ENCODE measurements around the gene KNTC1. TPM values are rescaled to one million over a fixed set of nuclear protein-coding genes. Genes with fewer than 3 reads are reported as not detected.

The KNTC1 gene
- total RNA-seq, 1 donor from 2014 or later, result 64.0 TPM

- Mint-ChIP-seq H3K27ac (no peak overlapping the region), H3K4me3 (no peak overlapping the region), H3K36me3 (ENCODE audit: low read depth) (peaks cover 64% of the 10 kb centered on the region), H3K9me3 (no peaks in the 10 kb centered on the region), H3K27me3 (no peaks in the 10 kb centered on the region), H3K4me1 (peaks cover 9% of the 10 kb centered on the region)
- DNase-seq, result no peak
- CTCF ChIA-PET, result no interaction called here
- intact Hi-C loops (cut with micrococcal nuclease), result no loop called here
- no peak for TF ChIP-seq CTCF (IDR thresholded peaks at IDR 0.05)
- POLR2A ChIA-PET, result no interaction called here
- ATAC-seq (ENCODE audit: low read depth), result no peak
These were observed 87.8 kb downstream of the KNTC1 start for GRCh38 chr12:122614839-122615238.

GRCh38 chr12:122615780-122616179, 88.7 kb downstream of the KNTC1 start:
- TF ChIP-seq CTCF (IDR thresholded peaks at IDR 0.05), result no peak
- DNase-seq (no peak), ATAC-seq (ENCODE audit: low read depth) (no peak)
- intact Hi-C loops (cut with micrococcal nuclease), result no loop called here
- ChIA-PET POLR2A (no interaction called here), CTCF (no interaction called here)
- Mint-ChIP-seq H3K4me3 (no peak overlapping the region), H3K27me3 (no peaks in the 10 kb centered on the region), H3K36me3 (ENCODE audit: low read depth) (peaks cover 65% of the 10 kb centered on the region), H3K27ac (no peak overlapping the region), H3K9me3 (no peaks in the 10 kb centered on the region), H3K4me1 (peaks cover 9% of the 10 kb centered on the region)

GRCh38 chr12:122635471-122635870, 108.4 kb downstream of the KNTC1 start:
- DNase-seq (no peak), ATAC-seq (ENCODE audit: low read depth) (no peak)
- H3K36me3 Mint-ChIP-seq (ENCODE audit: low read depth), result no peaks in the 10 kb centered on the region
- H3K4me1 Mint-ChIP-seq, result peaks cover 9% of the 10 kb centered on the region
- H3K27ac Mint-ChIP-seq, result no peak overlapping the region
- ChIA-PET POLR2A (no interaction called here), CTCF (interaction anchor here (0.7 kb wide), 1 partner anchor 117 kb away, joined by 3 read pairs; the partner anchor contains the start of gene DENR)
- intact Hi-C loops (cut with micrococcal nuclease), result loop anchor here (5.0 kb wide), 2 partner anchors 227 to 602 kb away; no protein-coding TSS in a partner anchor
- TF ChIP-seq CTCF (IDR thresholded peaks at IDR 0.05), result no peak
- no peaks in the 10 kb centered on the region for H3K27me3 Mint-ChIP-seq
- H3K9me3 Mint-ChIP-seq, result no peaks in the 10 kb centered on the region
- H3K4me3 Mint-ChIP-seq, result no peak overlapping the region

- DNase-seq, result no peak
- CTCF ChIA-PET, result no interaction called here
- Mint-ChIP-seq H3K27ac (no peak overlapping the region), H3K27me3 (no peaks in the 10 kb centered on the region), H3K9me3 (no peaks in the 10 kb centered on the region), H3K4me1 (peaks cover 23% of the 10 kb centered on the region), H3K36me3 (ENCODE audit: low read depth) (no peaks in the 10 kb centered on the region), H3K4me3 (no peak overlapping the region)
- no peak for TF ChIP-seq CTCF (IDR thresholded peaks at IDR 0.05)
- POLR2A ChIA-PET, result no interaction called here
- intact Hi-C loops (cut with micrococcal nuclease), result no loop called here
- ATAC-seq (ENCODE audit: low read depth), result no peak
These were observed 116.3 kb downstream of the KNTC1 start for GRCh38 chr12:122643207-122643805.

- CTCF ChIA-PET, result no interaction called here
- H3K27me3 Mint-ChIP-seq, result no peaks in the 10 kb centered on the region
- H3K9me3 Mint-ChIP-seq, result no peaks in the 10 kb centered on the region
- ATAC-seq (ENCODE audit: low read depth) (peak; percentile 84), DNase-seq (peak; percentile 21)
- no peak for TF ChIP-seq CTCF (IDR thresholded peaks at IDR 0.05)
- intact Hi-C loops (cut with micrococcal nuclease), result loop anchor here (1.0 to 2.0 kb wide), 3 partner anchors 78 to 145 kb away; partner anchors contain the start of gene DENR
- H3K4me1 Mint-ChIP-seq, result peaks cover 19% of the 10 kb centered on the region
- H3K4me3 Mint-ChIP-seq, result peak overlapping the region; percentile 80
- peak overlapping the region; percentile 91 for H3K27ac Mint-ChIP-seq
- POLR2A ChIA-PET, result interaction anchor here (0.6 to 1.1 kb wide), 6 partner anchors 9 to 380 kb away, joined by 3 to 5 read pairs (median 4); partner anchors contain the start of genes DENR and OGFOD2
- no peaks in the 10 kb centered on the region for H3K36me3 Mint-ChIP-seq (ENCODE audit: low read depth)
These were observed 119.6 kb downstream of the KNTC1 start for GRCh38 chr12:122646517-122647217.

All from activated B cell treated with CpG ODN at 0.5 μM for 24 hours (primary cell).